Astrocyte (in vitro differentiated cells and primary cell): ENCODE data around the gene TRPM3.

Experiments
- CTCF ChIP-seq: IDR thresholded peaks from 2 replicates; pipeline ENCODE4 v1.5.1; 2011; ENCODE audit warnings: low read depth, mild to moderate bottlenecking, inconsistent platforms, low read length, moderate library complexity; ENCODE audit not compliant: insufficient read depth
- EZH2 ChIP-seq: IDR thresholded peaks from 2 replicates; pipeline ENCODE4 v1.6.1; 2012; ENCODE audit warnings: mild to moderate bottlenecking, low read length, inconsistent platforms; ENCODE audit not compliant: insufficient read depth

GRCh38 chr9:71025201-71025600 lies 96.2 kb downstream of the TRPM3 start:
- TF ChIP-seq CTCF (no peak), EZH2 (no peak)
